Tibial nerve (tissue), 4 donors: ENCODE measurements around the gene MAP4K3.

ENCODE experiments used
- CTCF ChIP-seq, 5 experiments: fragments of 200-600 bp in 3 of 5; fragments of 450-650 bp in 2 of 5; sonication (generic) in 3 of 5; IDR thresholded peaks; one replicate each; pipeline ENCODE4 v1.5.1; 2016 to 2019; ENCODE audit warnings: antibody characterized with exemption in 5 of 5, mild to moderate bottlenecking in 3 of 5, moderate library complexity in 2 of 5
- EP300 ChIP-seq, 2 donors: sonication (generic); formaldehyde crosslinking; IDR thresholded peaks; one replicate each; pipeline ENCODE4 v1.6.1; 2017; ENCODE audit warnings: antibody characterized with exemption in 2 of 2, mild to moderate bottlenecking in 1 of 2
- POLR2A ChIP-seq, 2 donors: fragments of 450-650 bp; IDR thresholded peaks; one replicate each; pipeline ENCODE4 v1.6.1; 2017; ENCODE audit warnings: antibody characterized with exemption in 2 of 2, mild to moderate bottlenecking in 2 of 2, moderate library complexity in 2 of 2

GRCh38 chr2:39443009-39443408 lies 5.9 kb upstream of the MAP4K3 start:
- TF ChIP-seq CTCF (IDR thresholded peaks at IDR 0.05), result no peak
- no peak for TF ChIP-seq POLR2A (IDR thresholded peaks at IDR 0.05)
- no peak for TF ChIP-seq EP300 (IDR thresholded peaks at IDR 0.05)
